ELF-1 (cell line): ENCODE measurements around the gene PARD3.

Experiments
- DNase-seq: peaks from one replicate; pipeline ENCODE4 v3.0.0-alpha.2; 2016; ENCODE audit warnings: low read depth, low spot score

The PARD3 gene

GRCh38 chr10:34223658-34224057 is 591.4 kb downstream of the PARD3 start:
- DNase-seq = no peak

DNA sequence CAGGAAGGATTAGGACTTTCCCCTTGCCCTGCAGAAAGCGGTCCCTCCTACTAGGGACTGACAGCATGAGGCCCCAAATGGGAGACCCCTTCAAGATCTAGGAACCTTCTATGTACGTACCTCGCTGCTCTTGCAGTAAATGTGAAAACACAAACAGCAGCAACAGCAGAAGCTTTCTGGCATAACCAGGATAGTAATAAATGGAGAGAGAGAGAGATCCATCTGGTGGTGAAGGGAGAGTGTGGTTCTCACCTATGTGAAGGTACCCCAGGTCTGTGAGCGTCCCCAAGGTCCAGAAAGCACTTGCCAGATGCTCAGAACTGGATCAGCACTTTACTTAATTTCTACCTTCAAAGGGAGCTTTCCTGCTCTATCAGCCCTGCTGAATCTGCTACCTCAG is 592.7 kb downstream of the PARD3 start:
- no peak for DNase-seq

DNA sequence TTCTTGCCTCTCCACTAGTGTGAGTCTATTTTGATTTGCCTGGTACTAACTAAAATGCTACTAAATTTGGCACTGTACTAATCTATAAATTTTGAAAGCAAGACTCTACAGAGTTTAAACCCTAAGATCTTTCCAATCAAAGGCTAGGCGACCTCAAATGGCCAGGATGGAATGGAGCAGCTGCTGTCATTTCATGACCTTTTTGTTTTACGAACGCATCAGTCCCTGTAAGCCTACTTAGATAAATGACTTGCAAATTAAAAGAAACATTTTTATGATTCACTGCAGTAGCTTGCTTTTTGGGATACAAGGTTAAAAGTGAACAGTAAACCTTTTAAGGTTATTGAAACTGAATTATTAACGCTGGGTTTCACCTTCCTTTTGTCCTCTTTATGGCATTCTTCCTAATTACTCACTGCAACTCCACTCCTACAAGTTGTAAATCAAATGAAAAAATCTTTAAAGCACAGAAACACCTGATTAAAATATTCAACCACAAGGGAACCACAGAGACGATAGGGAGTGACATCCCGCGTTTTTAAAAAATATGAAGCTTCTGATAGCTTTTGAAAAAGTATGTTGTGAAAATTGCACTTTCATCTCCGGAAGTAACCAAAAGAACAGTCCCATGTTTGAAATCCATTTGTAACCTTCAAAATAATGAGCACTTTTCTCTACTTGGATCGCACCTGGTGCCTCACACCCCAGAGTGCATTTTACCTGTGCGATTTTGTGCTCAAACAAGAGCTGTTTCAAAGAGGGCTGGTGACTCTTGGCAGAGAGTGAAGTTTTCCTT is 595.1 kb downstream of the PARD3 start:
- no peak for DNase-seq

GRCh38 chr10:34217524-34217923 is 597.6 kb downstream of the PARD3 start:
- no peak for DNase-seq

GRCh38 chr10:34216348-34216945 is 598.6 kb downstream of the PARD3 start:
- no peak for DNase-seq

DNA sequence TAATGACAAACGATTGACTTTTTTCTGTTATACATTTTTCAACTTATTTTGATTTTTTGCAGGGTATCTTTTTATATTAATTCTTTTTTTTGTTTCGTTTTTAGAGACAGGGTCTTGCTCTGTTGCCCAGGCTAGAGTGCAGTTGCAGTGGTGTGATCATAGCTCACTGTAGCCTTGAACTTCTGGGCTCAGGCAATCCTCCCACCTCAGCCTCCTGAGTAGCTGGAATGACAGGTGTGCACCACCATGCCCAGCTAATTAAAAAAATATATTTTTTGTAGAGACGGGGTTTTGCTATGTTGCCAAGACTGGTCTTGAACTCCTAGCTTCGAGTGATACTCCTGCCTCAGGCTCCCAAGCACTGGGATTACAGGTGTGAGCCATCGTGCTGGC is 601.3 kb downstream of the PARD3 start:
- no peak for DNase-seq

GRCh38 chr10:34213193-34213804 is 601.8 kb downstream of the PARD3 start:
- no peak for DNase-seq

DNA sequence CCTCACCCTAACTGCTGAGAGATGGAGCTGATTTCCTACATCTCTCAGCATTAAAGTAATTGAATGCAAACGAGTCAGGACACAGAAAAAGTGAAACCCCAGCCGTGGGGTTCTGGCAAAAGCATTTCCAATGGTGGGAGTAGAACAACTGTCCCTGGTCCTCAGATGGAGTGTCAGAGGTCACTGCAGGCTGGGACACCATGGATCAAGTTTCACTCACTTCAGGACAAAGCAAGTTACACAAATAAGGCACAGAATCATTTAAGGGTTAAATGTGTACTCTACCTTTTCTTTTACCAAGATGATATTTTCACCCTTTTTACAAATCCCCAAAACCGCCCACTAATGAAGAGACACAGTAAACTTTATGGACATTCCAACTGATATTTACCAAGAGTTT is 607.8 kb downstream of the PARD3 start:
- DNase-seq = no peak

DNA sequence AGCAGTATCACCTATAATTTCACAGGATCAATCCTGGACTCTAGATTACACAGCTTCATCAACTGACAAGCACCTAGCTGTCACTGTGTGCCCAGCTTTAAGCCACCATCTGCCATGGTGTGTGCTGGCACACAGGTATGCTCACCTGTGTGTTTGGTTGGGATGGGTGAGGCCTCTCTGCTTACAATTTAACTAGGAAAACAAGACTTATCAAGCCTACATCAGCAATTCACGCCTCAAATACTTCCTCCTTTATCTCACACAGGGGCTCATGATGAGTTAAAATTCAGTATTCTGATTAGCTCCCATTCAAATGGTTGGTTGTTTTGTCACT is 608.2 kb downstream of the PARD3 start:
- no peak for DNase-seq

- no peak for DNase-seq
Measured at GRCh38 chr10:34206078-34206934, 608.8 kb downstream of the PARD3 start.

GRCh38 chr10:34205452-34205851 is 609.6 kb downstream of the PARD3 start:
- DNase-seq = no peak

DNA sequence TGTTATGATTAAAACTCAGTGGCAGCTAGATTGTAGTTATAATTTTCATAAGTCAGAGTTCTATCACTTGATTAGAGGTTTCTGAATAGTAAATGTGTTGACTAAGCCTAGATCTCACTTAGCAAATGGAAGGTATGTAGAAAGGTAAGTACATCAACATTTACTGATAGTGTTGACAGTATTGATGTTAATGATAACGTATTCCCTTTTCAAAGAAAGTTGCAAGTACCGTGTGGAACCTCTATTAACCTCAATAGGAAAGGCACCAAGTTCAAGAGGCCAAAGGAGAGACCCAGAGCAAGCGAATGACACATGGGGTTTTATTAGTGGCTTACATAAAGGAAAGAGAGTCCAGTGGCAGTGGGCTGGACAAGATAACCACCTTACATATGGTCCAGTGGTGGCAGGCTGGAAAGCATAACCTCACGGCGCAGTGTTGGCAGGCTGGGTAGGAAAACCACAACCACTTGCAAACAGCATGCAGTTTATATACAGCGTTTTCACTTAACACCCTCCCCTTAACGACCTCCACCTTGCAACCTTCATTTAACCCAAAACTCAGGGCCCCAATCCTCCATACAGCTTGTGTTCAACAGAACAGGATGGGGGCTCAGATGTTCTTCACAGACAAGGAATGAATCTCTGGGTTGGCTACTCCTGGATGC is 611.0 kb downstream of the PARD3 start:
- DNase-seq = no peak

GRCh38 chr10:34200355-34200901 is 614.7 kb downstream of the PARD3 start:
- no peak for DNase-seq

GRCh38 chr10:34198953-34199352 is 616.1 kb downstream of the PARD3 start:
- DNase-seq = no peak

DNA sequence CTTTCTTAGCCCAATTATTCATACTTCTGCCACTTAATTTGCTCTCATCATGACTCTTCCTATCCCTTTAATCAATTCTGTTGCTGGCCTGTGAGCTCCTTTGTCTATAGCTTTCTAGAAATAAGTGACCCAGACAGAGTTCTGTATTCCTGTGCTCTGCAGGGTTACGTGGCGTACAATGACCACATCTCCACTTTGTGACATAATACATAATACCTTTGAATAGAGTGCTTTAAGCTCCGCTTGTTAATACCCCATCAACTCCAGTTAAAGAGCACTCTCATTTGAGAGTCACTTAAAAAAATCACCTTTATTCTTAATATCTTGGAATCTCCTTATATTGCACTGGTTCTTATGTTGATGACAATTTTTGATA is 619.0 kb downstream of the PARD3 start:
- no peak for DNase-seq

DNA sequence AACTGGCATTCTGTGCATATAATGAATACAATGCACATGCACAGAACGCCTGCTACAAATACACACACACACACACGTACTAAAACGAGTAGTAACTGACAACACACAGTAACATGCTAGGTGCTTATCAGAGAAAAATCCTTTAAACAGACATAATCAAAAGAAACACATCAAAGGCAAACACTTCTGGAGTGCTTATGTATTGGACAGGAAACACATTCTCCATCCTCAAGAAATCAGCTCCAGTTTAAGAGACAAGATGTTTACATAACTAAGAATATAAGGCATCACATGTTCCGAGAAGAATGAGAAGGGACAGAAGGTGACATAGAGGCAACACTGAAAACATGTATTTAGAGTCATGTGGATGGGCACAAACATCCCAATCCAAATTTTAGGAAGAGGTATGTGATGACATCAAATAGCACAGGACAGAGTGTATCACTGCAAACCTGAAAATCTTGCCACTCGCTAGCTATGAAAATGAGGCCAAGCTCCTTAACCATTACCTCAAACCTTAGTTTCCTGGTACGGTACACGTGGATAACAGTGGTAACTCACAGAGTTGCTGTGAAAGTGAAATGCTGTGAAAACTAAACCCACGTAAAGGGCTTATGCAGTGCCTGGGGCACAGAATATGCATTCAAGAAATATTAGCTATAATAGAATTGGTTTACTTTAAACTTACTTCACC is 619.6 kb downstream of the PARD3 start:
- DNase-seq = no peak

DNA sequence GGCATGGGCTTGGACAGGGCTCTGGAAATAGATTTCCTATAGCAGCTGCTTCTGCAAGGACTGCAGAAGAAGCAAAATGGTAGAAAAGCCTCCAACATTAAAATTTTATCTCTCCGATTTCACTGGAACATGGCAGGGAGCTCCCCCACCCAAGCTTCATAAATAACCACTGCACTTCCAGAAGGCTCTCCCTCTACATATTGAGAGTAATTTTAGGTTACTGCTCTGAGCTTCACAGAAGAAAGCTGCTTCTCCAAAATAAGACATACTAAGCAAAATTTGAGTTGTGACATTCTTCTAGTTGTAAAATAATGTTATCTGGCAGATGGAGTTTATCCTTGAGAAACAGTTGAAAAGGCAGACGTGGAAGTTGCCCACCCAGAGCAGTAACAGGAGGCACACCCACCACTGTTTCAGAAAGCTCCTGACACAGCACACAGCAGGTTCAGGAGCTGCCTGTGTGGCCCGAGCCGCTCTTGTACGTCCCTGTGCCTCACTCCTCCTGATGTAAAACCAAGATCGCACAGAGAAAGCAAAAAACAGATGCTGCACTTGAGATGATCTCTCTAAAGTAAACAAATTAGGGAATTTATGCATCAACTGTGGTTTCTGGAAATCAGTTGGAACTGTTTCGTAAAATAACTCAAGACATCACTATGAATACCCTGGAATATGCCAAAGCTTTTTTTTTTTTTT is 621.0 kb downstream of the PARD3 start:
- no peak for DNase-seq

GRCh38 chr10:34192646-34193045 is 622.5 kb downstream of the PARD3 start:
- no peak for DNase-seq

GRCh38 chr10:34191406-34191805 is 623.7 kb downstream of the PARD3 start:
- no peak for DNase-seq

- peak; percentile 68 for DNase-seq
Measured at GRCh38 chr10:34190580-34190979, 624.5 kb downstream of the PARD3 start.
